ENCODE measurements around the gene LYL1.
"Not testable (repeated sequence)": the region's sequence is repeated elsewhere in the genome, so short reads cannot be mapped to it uniquely, and the experiment has no call there.

LYL1 gene

GRCh38 chr19:13102666-13103580 is at the start of gene LYL1:
LYL1 (minus strand) TSS chr19:13102858; CDS start chr19:13101171, 1,687 bp downstream.
- DNase-seq (ENCODE audit: low read depth in 2 of 2) = no peak

GRCh38 chr19:13151605-13152355 is 49.1 kb upstream of the LYL1 start:
- DNase-seq (ENCODE audit: low read depth in 2 of 2) = peak; percentile 92 to 95

- DNase-seq (ENCODE audit: low read depth in 2 of 2) = no peak
Observed at GRCh38 chr19:13150931-13151604, 48.4 kb upstream of the LYL1 start.

DNA sequence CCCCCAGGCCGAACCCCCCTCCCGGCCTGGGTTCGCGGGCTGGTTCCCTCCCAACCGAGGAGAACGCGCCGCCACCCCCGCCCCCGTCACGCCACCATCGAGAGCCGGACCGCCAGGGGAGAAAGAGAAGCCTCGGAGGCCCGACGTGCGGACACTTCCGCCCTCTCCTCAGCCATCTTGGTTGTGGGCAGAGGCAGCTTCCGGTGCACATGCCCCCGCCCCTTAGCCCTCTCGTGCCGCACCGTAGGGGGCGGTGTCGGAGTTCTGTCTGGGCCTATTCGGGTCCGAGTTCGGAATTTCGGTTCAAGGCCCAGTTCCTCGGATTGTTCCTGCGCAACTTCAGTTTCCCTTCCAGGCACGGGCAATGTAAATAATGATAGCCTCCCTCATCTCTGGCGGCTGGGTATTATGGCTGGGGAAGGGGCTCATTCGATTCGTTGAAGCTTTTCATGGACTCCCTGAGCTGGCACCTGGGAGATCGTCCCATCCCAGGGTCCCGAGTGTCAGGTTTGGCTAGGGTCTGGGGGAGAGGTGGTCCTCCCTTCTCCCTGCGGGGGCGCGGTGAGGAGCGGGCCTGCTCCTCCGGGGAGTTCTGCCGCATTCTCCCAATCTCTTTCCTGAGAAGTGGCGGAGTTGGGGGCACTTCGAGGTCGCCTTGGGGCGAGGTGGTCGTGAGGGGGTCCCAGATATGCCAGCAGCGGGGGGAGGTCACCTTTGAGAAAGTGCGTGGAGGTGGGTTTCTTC is 47.7 kb upstream of the LYL1 start, which contains the start of the genes IER2 and STX10:
Gene IER2 (plus strand): TSS at position 225 of the 744 bp plus-strand sequence. CDS start 2,776 bp downstream, outside the sequence.
Gene STX10 (minus strand): TSS at position 189 of the 744 bp plus-strand sequence. CDS start 202 bp downstream, outside the sequence.
- DNase-seq (ENCODE audit: low read depth in 2 of 2) = peak; percentile 84 to 92

DNA sequence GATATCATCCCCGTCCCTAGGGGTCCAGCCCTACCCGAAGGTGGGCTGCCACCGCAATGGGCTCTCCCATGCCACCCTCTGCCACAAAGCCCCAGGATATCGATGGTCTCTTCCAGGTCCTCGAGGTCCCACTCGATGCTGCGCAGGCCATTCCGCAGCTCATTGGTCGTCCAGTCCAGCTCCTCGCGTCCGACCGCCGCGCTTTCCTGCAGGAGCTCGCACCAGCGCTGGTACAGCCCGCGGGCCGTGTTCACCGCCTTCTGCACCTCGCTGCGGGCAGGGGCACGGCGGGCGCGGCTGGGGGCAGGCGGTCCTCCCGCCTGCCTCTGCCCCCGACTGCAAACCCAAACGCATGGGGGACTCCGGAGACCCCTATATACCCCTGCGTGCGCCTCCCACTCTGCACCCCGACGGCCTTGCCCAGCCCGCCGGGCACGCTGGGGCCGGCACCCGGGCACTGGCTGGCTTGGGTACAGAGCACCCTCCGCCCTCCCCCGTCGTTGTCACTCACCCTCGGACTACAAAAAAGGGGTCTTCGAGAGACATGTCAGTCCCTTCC is 47.0 kb upstream of the LYL1 start:
- no peak for DNase-seq (ENCODE audit: low read depth in 2 of 2)

DNA sequence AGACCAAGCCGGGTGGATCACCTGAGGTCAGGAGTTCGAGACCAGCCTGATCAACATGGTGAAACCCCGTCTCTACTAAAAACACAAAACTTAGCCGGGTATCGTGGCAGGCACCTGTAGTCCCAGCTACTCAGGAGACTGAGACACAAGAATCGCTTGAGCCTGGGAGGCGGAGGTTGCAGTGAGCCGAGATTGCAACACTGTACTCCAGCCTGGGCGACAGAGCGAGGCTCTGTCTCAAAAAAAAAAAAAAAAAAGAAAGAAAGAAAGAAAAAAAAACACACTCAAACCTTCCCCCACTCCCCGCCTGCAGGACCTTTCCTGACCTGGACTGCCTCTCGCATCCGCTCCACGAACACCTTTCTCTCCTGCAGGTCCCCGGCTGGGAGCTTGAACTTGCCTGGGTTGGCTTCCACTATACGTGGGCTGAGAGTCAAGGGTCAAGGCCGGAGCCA is 46.5 kb upstream of the LYL1 start:
- DNase-seq (ENCODE audit: low read depth in 2 of 2) = not testable (repeated sequence)

DNA sequence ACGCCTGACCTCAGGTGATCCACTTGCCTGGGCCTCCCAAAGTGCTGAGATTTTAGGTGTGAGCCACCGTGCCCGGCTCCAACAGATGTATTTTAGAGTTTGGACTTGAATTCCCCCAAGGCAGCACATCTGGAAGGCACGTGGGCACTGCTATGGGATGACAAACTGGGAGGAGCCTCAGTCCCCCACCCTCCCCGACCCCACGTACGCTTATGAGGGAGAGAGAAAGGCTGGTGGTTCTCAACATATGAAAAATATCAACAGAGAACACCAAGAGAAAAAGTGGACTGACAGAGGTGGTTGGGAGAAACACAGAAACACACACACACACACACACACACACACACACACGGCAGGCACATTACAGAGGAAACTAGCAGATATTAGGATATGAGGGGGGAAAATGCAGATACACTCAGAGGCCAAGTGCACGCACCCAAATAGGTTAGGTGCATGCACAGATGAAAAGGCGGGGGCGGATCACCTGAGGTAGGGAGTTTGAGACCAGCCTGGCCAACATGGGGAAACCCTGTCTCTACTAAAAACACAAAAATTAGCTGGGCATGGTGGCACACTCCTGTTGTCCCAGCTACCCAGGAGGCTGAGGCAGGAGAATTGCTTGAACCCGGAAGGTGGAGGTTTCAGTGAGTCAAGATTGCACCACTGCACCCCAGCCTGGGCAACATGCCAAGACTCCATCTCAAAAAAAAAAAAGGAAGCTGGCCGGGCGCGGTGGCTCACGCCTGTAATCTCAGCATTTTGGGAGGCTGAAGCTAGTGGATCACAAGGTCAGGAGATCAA is 44.3 kb upstream of the LYL1 start:
- no peak for DNase-seq (ENCODE audit: low read depth in 2 of 2)

GRCh38 chr19:13139633-13140311 is 37.1 kb upstream of the LYL1 start:
- no peak for DNase-seq (ENCODE audit: low read depth in 2 of 2)

DNA sequence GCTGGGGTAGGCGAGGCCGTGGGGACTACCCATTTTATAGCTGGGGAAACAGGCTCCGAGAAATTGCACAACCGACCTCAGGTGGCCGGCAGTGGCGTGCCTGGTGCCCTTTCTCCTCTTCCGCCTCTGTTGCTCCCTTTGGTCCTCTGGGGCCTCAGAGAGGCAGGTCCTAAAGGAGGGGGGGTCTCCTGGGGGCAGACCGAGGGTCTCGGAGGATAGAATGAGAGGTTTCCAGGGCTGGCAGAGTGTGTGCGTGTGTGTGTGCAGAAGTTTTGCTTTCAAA is 36.2 kb upstream of the LYL1 start:
- DNase-seq (ENCODE audit: low read depth in 2 of 2) = no peak

GRCh38 chr19:13138171-13138915 is 35.7 kb upstream of the LYL1 start:
- no peak for DNase-seq (ENCODE audit: low read depth in 2 of 2)

DNA sequence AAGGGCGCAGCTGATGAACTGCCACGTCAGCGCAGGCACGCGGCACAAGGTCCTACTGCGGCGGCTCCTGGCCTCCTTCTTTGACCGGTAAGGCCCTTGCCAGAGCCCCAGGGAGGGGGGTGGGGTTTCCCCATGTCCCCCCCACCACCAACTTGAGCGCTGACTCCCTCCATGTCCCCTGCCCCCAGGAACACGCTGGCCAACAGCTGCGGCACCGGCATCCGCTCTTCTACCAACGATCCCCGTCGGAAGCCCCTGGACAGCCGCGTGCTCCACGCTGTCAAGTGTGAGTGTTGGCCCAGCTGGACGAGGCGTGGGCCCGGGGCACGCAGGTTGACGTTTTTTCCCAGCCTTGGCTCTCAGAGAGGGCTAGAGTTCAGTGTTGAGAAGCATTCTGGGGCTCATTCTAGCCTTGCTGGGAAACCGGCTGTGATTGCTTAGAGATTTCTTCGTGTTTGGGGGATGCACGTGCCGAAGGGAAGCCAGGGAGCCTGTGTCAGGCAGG is 34.7 kb upstream of the LYL1 start:
- DNase-seq (ENCODE audit: low read depth in 2 of 2) = no peak

- DNase-seq (ENCODE audit: low read depth in 2 of 2) = no peak
Observed at GRCh38 chr19:13135068-13136062, 32.7 kb upstream of the LYL1 start.

DNA sequence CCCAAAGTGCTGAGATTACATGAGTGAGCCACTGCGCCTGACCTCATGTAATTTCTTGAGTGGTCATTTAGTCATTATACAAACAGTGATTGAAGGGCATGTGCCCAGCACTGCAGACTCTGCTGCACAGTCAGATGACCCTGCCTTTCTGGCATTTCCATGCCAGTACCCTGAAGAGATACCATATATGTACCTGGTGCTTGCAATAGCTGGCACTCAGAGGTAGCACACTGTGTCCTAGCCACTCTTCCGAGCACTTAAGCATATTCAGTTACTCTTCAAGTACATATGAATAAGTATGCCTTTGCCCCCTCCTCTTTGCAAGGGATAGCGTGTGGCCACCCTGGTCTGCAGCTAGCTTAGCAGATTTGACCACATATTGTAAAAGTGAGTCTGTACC is 32.0 kb upstream of the LYL1 start:
- DNase-seq (ENCODE audit: low read depth in 2 of 2) = no peak

- no peak for DNase-seq (ENCODE audit: low read depth in 2 of 2)
Observed at GRCh38 chr19:13133241-13133870, 30.7 kb upstream of the LYL1 start.

- peak; percentile 65 to 73 for DNase-seq (ENCODE audit: low read depth in 2 of 2)
Observed at GRCh38 chr19:13132471-13133180, 30.0 kb upstream of the LYL1 start.

GRCh38 chr19:13130886-13131490 is 28.3 kb upstream of the LYL1 start:
- DNase-seq (ENCODE audit: low read depth in 2 of 2) = no peak
